GM10266 (cell line): ENCODE results near the gene ACOX2.

Source experiments
- DNase-seq: peaks from one replicate; pipeline ENCODE4 v3.0.0; 2012; ENCODE audit errors: extremely low spot score
- TF ChIP-seq, protein P1 (sequence below): IDR thresholded peaks from 2 replicates; pipeline ENCODE4 v1.5.1; 2012; ENCODE audit warnings: mild to moderate bottlenecking, low read depth; ENCODE audit not compliant: control insufficient read depth, insufficient read depth; ENCODE audit errors: missing control alignments

Gene ACOX2

GRCh38 chr3:58566398-58567250 lies 29.6 kb upstream of the ACOX2 start:
- DNase-seq: no peak
- TF ChIP-seq, protein P1, sequence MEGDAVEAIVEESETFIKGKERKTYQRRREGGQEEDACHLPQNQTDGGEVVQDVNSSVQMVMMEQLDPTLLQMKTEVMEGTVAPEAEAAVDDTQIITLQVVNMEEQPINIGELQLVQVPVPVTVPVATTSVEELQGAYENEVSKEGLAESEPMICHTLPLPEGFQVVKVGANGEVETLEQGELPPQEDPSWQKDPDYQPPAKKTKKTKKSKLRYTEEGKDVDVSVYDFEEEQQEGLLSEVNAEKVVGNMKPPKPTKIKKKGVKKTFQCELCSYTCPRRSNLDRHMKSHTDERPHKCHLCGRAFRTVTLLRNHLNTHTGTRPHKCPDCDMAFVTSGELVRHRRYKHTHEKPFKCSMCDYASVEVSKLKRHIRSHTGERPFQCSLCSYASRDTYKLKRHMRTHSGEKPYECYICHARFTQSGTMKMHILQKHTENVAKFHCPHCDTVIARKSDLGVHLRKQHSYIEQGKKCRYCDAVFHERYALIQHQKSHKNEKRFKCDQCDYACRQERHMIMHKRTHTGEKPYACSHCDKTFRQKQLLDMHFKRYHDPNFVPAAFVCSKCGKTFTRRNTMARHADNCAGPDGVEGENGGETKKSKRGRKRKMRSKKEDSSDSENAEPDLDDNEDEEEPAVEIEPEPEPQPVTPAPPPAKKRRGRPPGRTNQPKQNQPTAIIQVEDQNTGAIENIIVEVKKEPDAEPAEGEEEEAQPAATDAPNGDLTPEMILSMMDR: no peak

GRCh38 chr3:58565621-58566397 lies 28.8 kb upstream of the ACOX2 start:
- no peak for DNase-seq
- TF ChIP-seq, protein P1: no peak

GRCh38 chr3:58564456-58565160 lies 27.6 kb upstream of the ACOX2 start:
- DNase-seq: no peak
- TF ChIP-seq, protein P1: no peak

DNA sequence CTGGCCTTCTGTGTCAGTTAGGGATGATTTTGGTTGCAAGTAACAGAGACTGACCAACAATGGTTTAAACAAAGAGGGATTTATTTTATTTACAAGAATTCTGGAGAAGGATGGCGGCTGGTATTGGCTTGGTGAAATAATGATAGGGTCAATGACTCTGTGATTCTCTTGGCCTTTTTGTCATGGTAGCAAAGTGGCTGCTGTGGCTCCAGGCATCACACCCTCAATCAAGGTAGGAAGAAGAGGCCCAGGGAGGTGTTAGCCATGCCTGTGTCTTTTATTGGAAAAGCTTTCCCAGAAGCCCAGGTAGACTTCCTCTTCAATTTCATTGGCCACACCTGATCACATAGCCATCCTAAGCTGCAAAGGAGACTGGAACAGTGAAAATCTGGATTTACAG lies 27.1 kb upstream of the ACOX2 start:
- TF ChIP-seq, protein P1: no peak
- DNase-seq: no peak

GRCh38 chr3:58563386-58564035 lies 26.5 kb upstream of the ACOX2 start:
- DNase-seq: no peak
- TF ChIP-seq, protein P1: no peak

DNA sequence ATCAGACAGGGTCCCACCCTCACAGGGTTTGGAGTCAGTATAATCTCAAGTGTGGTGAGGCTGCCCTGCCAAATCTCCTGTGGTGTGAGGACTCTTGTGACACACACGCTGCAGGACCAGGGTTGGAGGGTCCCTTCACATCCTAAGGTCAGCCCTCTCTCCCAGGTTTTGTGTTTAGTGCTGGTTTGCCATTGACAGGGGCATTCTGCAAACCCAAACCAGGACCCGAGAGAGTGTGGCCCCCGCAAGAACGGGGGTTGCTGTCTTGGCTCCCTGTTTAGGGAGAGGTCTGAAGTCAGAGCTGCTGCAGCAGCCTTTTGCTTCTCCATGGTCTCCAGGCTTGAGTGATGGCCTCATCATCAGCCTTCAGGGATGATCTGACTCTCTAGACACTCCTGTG lies 25.5 kb upstream of the ACOX2 start:
- no peak for DNase-seq
- TF ChIP-seq, protein P1: no peak
